ENCODE data around the gene IGIP. TPM values are rescaled to one million over a fixed set of nuclear protein-coding genes. Genes with fewer than 3 reads are reported as not detected.
A peak's percentile ranks its signal among the peaks of the same experiment; 100 is the strongest.

IGIP gene
- total RNA-seq: 15.5 TPM
- polyA plus RNA-seq (ENCODE audit: insufficient read depth, low read depth, low replicate concordance): 13.2 TPM
- long read RNA-seq, donor 1: 0 reads
- long read RNA-seq, donor 2, transcript IGIP-201 (1 exons, 3,458 nt): major isoform, 6 of 6 reads
- long read RNA-seq, donor 2, partial matches to known transcripts: 0 of 6 reads
- long read RNA-seq, donor 2, other reads (novel, unspliced or antisense): 0 of 6 reads
- long read RNA-seq, donor 3, transcript IGIP-201 (1 exons, 3,458 nt): major isoform, 5 of 5 reads
- long read RNA-seq, donor 3, partial matches to known transcripts: 0 of 5 reads
- long read RNA-seq, donor 3, other reads (novel, unspliced or antisense): 0 of 5 reads
- long read RNA-seq, donor 4, partial matches to known transcripts: 0 of 3 reads
- long read RNA-seq, donor 4, other reads (novel, unspliced or antisense): 0 of 3 reads
- long read RNA-seq, donor 5: 0 reads
- long read RNA-seq, donor 6, transcript IGIP-201 (1 exons, 3,458 nt): major isoform, 6 of 6 reads
- long read RNA-seq, donor 6, partial matches to known transcripts: 0 of 6 reads
- long read RNA-seq, donor 6, other reads (novel, unspliced or antisense): 0 of 6 reads
- long read RNA-seq, donor 7, transcript IGIP-201 (1 exons, 3,458 nt): major isoform, 5 of 5 reads
- long read RNA-seq, donor 7, partial matches to known transcripts: 0 of 5 reads
- long read RNA-seq, donor 7, other reads (novel, unspliced or antisense): 0 of 5 reads
- long read RNA-seq, donor 8, transcript IGIP-201 (1 exons, 3,458 nt): major isoform, 5 of 5 reads
- long read RNA-seq, donor 8, partial matches to known transcripts: 0 of 5 reads
- long read RNA-seq, donor 8, other reads (novel, unspliced or antisense): 0 of 5 reads
- long read RNA-seq, donor 9, partial matches to known transcripts: 0 of 3 reads
- long read RNA-seq, donor 9, other reads (novel, unspliced or antisense): 0 of 3 reads
- long read RNA-seq, donor 10, transcript IGIP-201 (1 exons, 3,458 nt): major isoform, 5 of 5 reads
- long read RNA-seq, donor 10, partial matches to known transcripts: 0 of 5 reads
- long read RNA-seq, donor 10, other reads (novel, unspliced or antisense): 0 of 5 reads

DNA sequence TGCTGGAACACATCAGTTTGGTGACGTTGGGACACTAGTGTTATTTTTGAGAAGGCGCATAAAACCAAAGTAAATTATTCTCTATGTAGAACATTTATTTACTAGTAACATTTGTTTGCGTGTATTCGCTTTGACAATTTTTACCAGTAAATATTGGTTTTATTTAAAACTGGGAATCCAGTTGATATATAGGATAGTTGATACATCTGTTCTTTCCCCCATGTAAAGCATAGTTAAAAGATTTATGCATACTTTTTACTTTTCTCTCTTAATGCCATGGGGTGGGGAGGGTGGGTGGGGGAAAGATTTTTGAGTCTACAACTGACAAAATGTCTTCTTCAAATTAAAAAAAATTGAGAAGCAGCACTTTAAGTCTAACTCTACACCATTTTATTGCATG is at the start of gene IGIP:
TSS of gene IGIP (plus strand) at position 301 of the 400 bp plus-strand sequence. CDS start 2,540 bp downstream, outside the sequence.
- no peaks in the 10 kb centered on the region for H3K9me3 ChIP-seq (ENCODE audit: control insufficient read depth in 2 of 3, insufficient read depth in 1 of 3, low read length in 3 of 3)
- H3K27me3 ChIP-seq (ENCODE audit: control insufficient read depth, insufficient read depth, low read length): no peaks in the 10 kb centered on the region
- H3K4me3 ChIP-seq (ENCODE audit: low read length in 3 of 3): no peak within 1 kb of the TSS
- intact Hi-C loops (cut with DNase I): no loop called here
- no peaks in the 10 kb centered on the region for H3K36me3 ChIP-seq (ENCODE audit: control insufficient read depth in 2 of 3, insufficient read depth in 3 of 3, low read length in 3 of 3)
- H3K27ac ChIP-seq (ENCODE audit: low read depth in 2 of 2, low read length in 2 of 2): no peak within 1 kb of the TSS
- no peak for DNase-seq
- H3K4me1 ChIP-seq (ENCODE audit: control insufficient read depth in 2 of 3, insufficient read depth in 2 of 3, low read depth in 1 of 3, low read length in 3 of 3): peaks cover 0 to 11% (median 6%) of the 10 kb centered on the region in 3 donors
- no peak within 1 kb of the TSS for H3K9ac ChIP-seq (ENCODE audit: low read length in 3 of 3)
- TF ChIP-seq, protein P1, sequence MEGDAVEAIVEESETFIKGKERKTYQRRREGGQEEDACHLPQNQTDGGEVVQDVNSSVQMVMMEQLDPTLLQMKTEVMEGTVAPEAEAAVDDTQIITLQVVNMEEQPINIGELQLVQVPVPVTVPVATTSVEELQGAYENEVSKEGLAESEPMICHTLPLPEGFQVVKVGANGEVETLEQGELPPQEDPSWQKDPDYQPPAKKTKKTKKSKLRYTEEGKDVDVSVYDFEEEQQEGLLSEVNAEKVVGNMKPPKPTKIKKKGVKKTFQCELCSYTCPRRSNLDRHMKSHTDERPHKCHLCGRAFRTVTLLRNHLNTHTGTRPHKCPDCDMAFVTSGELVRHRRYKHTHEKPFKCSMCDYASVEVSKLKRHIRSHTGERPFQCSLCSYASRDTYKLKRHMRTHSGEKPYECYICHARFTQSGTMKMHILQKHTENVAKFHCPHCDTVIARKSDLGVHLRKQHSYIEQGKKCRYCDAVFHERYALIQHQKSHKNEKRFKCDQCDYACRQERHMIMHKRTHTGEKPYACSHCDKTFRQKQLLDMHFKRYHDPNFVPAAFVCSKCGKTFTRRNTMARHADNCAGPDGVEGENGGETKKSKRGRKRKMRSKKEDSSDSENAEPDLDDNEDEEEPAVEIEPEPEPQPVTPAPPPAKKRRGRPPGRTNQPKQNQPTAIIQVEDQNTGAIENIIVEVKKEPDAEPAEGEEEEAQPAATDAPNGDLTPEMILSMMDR (IDR thresholded peaks at IDR 0.05; ENCODE audit: borderline replicate concordance, extremely low read depth, insufficient read depth): no peak
- FAIRE-seq: no peak

DNA sequence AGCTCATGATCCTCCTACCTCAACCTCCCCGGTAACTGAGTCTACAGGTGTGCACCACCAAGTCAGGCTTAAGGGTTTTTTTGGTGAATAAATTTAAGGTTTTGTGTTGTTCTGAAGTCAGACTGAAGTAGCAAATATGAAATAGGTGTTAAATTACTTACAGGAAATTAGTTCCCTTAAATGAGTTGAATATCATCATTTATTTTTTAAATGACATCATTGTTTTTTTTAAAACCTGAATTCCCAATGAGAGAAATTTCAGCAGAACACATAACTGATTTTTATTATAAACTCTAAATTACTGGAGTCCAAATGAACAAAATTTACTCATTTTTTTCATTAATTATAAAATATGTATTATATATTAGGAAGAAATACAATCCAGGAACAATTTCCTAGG is 49.6 kb upstream of the IGIP start:
- H3K27ac ChIP-seq (ENCODE audit: low read depth in 2 of 2, low read length in 2 of 2): no peak overlapping the region
- no peaks in the 10 kb centered on the region for H3K9me3 ChIP-seq (ENCODE audit: control insufficient read depth in 2 of 3, insufficient read depth in 1 of 3, low read length in 3 of 3)
- no peak for DNase-seq
- no peak overlapping the region for H3K4me3 ChIP-seq (ENCODE audit: low read length in 3 of 3)
- no peaks in the 10 kb centered on the region for H3K36me3 ChIP-seq (ENCODE audit: control insufficient read depth in 2 of 3, insufficient read depth in 3 of 3, low read length in 3 of 3)
- TF ChIP-seq, protein P1 (IDR thresholded peaks at IDR 0.05; ENCODE audit: borderline replicate concordance, extremely low read depth, insufficient read depth): no peak
- no peak overlapping the region for H3K9ac ChIP-seq (ENCODE audit: low read length in 3 of 3)
- no peaks in the 10 kb centered on the region for H3K27me3 ChIP-seq (ENCODE audit: control insufficient read depth, insufficient read depth, low read length)
- intact Hi-C loops (cut with DNase I): no loop called here
- FAIRE-seq: peak; percentile 32
- no peaks in the 10 kb centered on the region for H3K4me1 ChIP-seq (ENCODE audit: control insufficient read depth in 2 of 3, insufficient read depth in 2 of 3, low read depth in 1 of 3, low read length in 3 of 3)

GRCh38 chr5:140076788-140077187 is 48.9 kb upstream of the IGIP start:
- no peaks in the 10 kb centered on the region for H3K27me3 ChIP-seq (ENCODE audit: control insufficient read depth, insufficient read depth, low read length)
- no peak overlapping the region for H3K27ac ChIP-seq (ENCODE audit: low read depth in 2 of 2, low read length in 2 of 2)
- H3K36me3 ChIP-seq (ENCODE audit: control insufficient read depth in 2 of 3, insufficient read depth in 3 of 3, low read length in 3 of 3): no peaks in the 10 kb centered on the region
- intact Hi-C loops (cut with DNase I): no loop called here
- DNase-seq (no peak), FAIRE-seq (no peak)
- TF ChIP-seq, protein P1 (IDR thresholded peaks at IDR 0.05; ENCODE audit: borderline replicate concordance, extremely low read depth, insufficient read depth): no peak
- no peak overlapping the region for H3K9ac ChIP-seq (ENCODE audit: low read length in 3 of 3)
- no peaks in the 10 kb centered on the region for H3K9me3 ChIP-seq (ENCODE audit: control insufficient read depth in 2 of 3, insufficient read depth in 1 of 3, low read length in 3 of 3)
- no peaks in the 10 kb centered on the region for H3K4me1 ChIP-seq (ENCODE audit: control insufficient read depth in 2 of 3, insufficient read depth in 2 of 3, low read depth in 1 of 3, low read length in 3 of 3)
- no peak overlapping the region for H3K4me3 ChIP-seq (ENCODE audit: low read length in 3 of 3)
